K562 treated with DMSO at 1 percent for 12 hours (cell line): Measurements from ENCODE around the gene PARD6B. TPM values are rescaled to one million over a fixed set of nuclear protein-coding genes. Genes with fewer than 3 reads are reported as not detected.

Experiments
- total RNA-seq: library from RNA; unstranded; fragments of 300-600 nt; gene quantifications from 2 replicates; pipeline ENCODE4 v1.2.3, GENCODE V29; 2022; ENCODE audit not compliant: insufficient read depth

The PARD6B gene, protein sequence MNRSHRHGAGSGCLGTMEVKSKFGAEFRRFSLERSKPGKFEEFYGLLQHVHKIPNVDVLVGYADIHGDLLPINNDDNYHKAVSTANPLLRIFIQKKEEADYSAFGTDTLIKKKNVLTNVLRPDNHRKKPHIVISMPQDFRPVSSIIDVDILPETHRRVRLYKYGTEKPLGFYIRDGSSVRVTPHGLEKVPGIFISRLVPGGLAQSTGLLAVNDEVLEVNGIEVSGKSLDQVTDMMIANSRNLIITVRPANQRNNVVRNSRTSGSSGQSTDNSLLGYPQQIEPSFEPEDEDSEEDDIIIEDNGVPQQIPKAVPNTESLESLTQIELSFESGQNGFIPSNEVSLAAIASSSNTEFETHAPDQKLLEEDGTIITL
- 1.1 and 3.2 TPM in 2 replicates for total RNA-seq

DNA sequence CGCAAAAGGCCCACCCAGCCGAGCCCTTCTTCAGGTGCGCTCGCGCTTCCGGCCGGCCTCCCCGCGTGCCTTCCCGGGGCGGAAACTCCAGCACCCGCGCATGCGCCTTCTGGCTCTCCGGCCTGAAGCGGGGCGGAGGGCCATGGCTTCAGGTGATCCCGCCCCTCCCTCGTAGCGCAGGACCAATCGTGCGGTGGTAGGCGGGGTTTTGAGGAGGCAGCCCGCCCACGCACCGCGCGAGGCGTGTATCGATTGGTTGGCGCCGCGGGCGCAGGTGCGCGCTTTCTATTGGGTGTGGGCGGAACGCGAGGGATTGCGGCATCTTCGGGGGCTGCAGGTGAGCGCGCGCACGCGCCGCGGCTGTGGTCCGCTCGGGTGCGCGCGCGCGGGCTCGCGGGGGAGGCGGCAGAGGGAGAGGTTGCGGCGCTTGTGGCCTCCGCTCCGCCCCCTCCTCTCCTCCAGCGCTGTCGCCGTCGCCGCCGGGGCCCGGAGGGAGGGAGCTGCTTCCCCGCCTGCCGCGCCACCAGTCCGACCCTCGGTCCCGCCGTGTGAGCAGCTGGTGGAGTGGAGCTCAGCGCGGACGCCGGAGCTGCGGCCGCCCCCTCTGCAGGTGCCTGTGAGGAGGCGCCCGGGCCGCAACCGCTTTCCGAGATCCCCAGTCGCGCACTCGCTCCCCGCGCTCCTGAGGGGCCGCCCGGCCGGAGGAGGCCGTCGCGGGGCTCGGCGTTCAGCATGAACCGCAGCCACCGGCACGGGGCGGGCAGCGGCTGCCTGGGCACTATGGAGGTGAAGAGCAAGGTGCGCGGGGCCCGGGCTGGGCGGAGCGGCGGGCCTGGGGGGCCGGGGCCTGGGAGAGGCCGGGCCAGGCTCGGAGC, at the start of gene PARD6B:
PARD6B (plus strand) TSS at position 526 of the 875 bp plus-strand sequence; CDS start at position 733, 207 bp downstream.

DNA sequence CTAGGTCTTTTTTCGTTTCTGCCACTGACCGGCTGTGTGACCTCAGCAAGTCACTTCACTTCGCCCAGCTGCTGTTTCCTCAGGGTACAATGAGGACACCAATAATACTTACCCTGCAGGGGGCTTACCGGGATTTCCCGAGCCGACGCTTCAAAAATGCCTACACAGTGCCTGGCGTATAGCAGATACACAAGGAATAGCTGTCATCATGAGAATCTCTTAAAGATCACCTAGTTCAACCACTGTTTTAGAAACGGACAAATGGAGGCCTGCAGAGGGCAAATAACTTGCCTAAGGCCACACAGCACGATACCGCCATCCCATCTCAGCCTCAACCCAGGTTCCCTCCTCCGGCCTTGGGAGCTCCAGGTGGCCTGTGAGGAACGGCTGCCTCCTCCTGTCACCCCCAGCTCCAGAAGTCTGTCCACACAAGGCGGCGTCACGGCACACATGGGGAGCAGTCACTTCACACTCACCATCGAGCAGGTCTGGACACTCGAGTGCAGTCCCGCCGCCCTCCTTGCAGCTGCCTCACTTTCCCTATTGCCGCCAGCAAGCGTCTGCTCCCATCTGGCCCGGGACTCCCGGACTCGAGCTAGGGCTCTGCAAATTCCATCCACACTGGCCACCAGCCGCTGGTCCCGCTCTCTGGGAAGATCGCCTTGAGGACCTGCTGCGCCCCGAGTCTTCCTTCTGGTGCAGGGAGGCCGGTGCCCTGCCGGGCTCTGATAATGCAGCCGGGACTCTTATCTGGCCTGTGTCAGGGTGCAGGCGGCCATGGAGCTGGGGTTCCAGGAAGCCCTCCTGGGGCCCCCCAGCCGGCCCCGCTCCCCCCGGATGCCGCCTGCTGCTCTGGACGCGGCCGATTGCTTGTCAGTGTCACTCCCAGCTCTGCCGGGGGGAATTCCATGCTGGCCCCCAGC, 40.5 kb upstream of the PARD6B start, which contains the start of gene RIPOR3:
RIPOR3 (minus strand) TSS at position 893 of the 923 bp plus-strand sequence; CDS start at position 479, 414 bp downstream.

DNA sequence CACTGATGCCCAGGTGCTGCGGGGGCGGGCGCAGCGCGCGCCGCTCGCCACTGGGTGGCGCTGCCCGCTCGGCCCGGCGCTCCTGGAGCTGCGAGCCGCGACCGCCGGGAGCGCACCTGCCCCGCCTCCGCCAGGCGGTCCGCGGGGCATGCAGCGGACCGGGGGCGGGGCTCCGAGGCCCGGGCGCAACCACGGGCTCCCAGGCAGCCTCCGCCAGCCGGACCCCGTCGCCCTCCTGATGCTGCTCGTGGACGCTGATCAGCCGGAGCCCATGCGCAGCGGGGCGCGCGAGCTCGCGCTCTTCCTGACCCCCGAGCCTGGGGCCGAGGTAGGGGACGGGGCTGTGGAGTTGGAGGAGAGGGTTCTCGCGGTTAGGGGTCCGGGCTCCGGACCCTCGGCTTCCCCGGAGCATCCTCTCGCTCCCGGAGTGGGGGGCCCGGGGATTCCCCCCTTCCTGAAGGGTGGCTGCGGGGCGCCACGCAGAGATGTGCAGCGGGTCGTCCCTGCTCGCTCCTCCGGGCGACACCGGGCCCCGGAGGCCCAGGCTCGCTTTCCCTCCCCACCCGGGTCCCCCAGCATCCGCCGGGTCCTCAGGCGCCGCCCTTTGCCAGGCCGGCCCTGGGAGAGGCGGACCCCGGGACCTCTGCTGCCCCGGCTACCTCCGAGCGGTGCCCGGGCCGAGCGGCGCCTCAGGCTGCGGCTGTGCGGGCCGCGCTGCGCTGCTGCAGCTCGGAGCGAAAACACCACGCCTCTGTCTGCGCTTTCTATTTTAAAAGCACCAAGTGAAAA, 63.7 kb downstream of the PARD6B start, which contains the start of gene BCAS4:
BCAS4 (plus strand) TSS at position 216 of the 789 bp plus-strand sequence; CDS start at position 239, 23 bp downstream.

Other genes starting within 250 kb of the PARD6B start
- gene PTPN1, start 221.2 kb upstream of the PARD6B start, total RNA-seq, result 25.1 and 70.0 TPM in 2 replicates
- 10.4 and 27.7 TPM in 2 replicates for gene RIPOR3, start 40.0 kb upstream of the PARD6B start, total RNA-seq
- gene BCAS4, start 63.5 kb downstream of the PARD6B start, total RNA-seq, result 0.17 TPM in 1 of 2 replicates, not detected in the other
- 17.4 and 47.1 TPM in 2 replicates for gene ADNP, start 199.9 kb downstream of the PARD6B start, total RNA-seq
- gene DPM1, start 227.0 kb downstream of the PARD6B start, total RNA-seq, result 43.6 and 62.0 TPM in 2 replicates
- gene MOCS3, start 227.2 kb downstream of the PARD6B start, total RNA-seq, result 3.3 and 5.4 TPM in 2 replicates